Thyroid gland (tissue), 4 donors: ENCODE data around the gene PDE4B. TPM values are rescaled to one million over a fixed set of nuclear protein-coding genes. Genes with fewer than 3 reads are reported as not detected.

ENCODE experiments used
- DNase-seq, 2 donors: peaks; one replicate each; pipeline ENCODE4 v3.0.0-alpha.2; 2019
- H3K27ac ChIP-seq, 3 donors: fragments of 200-600 bp; sonication (generic); 1 replicate in 2 of 3; 2 replicates in 1 of 3; pipeline ENCODE4 v1.5.1; 2016 to 2019; ENCODE audit warnings: mild to moderate bottlenecking in 1 of 3, moderate library complexity in 1 of 3
- H3K27me3 ChIP-seq: fragments of 200-600 bp; sonication (generic); one replicate; pipeline ENCODE4 v1.5.1; 2019
- H3K36me3 ChIP-seq, 2 donors: fragments of 200-600 bp; sonication (generic); one replicate each; pipeline ENCODE4 v1.5.1; 2016 to 2019
- H3K4me1 ChIP-seq, 2 donors: fragments of 200-600 bp; sonication (generic); one replicate each; pipeline ENCODE4 v1.5.1; 2017 to 2019
- H3K4me3 ChIP-seq, 3 donors: fragments of 200-600 bp; sonication (generic); replicated peaks in 1 of 3; 1 replicate in 2 of 3; 2 replicates in 1 of 3; pipeline ENCODE4 v1.5.1; 2016; ENCODE audit warnings: mild to moderate bottlenecking in 1 of 3
- H3K9me3 ChIP-seq: fragments of 200-600 bp; sonication (generic); one replicate; pipeline ENCODE4 v1.5.1; 2017
- POLR2A ChIP-seq, 2 donors: fragments of 450-650 bp; IDR thresholded peaks; one replicate each; pipeline ENCODE4 v1.6.1; 2017; ENCODE audit warnings: antibody characterized with exemption in 2 of 2, mild to moderate bottlenecking in 2 of 2, moderate library complexity in 1 of 2
- WGBS, 2 donors: methylation state at CpG; one replicate each; pipeline ENCODE4 v1.1.5; 2017; 5-methylcytosine and 5-hydroxymethylcytosine counted together
- intact Hi-C: fragments of 100-400 bp; cut with DNase I; formaldehyde crosslinking; loops from one replicate; pipeline ENCODE4 v1.15.1; 2023
- total RNA-seq, 4 donors: library from RNA; depleted of rRNA; stranded (reverse); fragments of >200 nt; gene quantifications; one replicate each; pipeline ENCODE4 v1.2.3, GENCODE V29; 2016
- TF ChIP-seq, protein P1 (sequence below), 6 experiments: fragments of 200-600 bp in 3 of 6; fragments of 450-650 bp in 3 of 6; sonication (generic) in 3 of 6; IDR thresholded peaks; one replicate each; pipeline ENCODE4 v1.5.1; 2016 to 2019; ENCODE audit warnings: antibody characterized with exemption in 6 of 6, mild to moderate bottlenecking in 2 of 6, inconsistent platforms in 1 of 6, moderate library complexity in 1 of 6

Gene PDE4B
- 10 to 100 TPM in 3 of 4 donors, 1 to 10 TPM in 1; 9.6 to 21.3 (median 15.0) TPM for total RNA-seq

GRCh38 chr1:65792669-65793358, at the start of gene PDE4B:
PDE4B (plus strand) TSS chr1:65792895.
- TF ChIP-seq, protein P1, sequence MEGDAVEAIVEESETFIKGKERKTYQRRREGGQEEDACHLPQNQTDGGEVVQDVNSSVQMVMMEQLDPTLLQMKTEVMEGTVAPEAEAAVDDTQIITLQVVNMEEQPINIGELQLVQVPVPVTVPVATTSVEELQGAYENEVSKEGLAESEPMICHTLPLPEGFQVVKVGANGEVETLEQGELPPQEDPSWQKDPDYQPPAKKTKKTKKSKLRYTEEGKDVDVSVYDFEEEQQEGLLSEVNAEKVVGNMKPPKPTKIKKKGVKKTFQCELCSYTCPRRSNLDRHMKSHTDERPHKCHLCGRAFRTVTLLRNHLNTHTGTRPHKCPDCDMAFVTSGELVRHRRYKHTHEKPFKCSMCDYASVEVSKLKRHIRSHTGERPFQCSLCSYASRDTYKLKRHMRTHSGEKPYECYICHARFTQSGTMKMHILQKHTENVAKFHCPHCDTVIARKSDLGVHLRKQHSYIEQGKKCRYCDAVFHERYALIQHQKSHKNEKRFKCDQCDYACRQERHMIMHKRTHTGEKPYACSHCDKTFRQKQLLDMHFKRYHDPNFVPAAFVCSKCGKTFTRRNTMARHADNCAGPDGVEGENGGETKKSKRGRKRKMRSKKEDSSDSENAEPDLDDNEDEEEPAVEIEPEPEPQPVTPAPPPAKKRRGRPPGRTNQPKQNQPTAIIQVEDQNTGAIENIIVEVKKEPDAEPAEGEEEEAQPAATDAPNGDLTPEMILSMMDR (IDR thresholded peaks at IDR 0.05), result no peak
- no peak for TF ChIP-seq POLR2A (IDR thresholded peaks at IDR 0.05)
- DNase-seq, result no peak

DNA sequence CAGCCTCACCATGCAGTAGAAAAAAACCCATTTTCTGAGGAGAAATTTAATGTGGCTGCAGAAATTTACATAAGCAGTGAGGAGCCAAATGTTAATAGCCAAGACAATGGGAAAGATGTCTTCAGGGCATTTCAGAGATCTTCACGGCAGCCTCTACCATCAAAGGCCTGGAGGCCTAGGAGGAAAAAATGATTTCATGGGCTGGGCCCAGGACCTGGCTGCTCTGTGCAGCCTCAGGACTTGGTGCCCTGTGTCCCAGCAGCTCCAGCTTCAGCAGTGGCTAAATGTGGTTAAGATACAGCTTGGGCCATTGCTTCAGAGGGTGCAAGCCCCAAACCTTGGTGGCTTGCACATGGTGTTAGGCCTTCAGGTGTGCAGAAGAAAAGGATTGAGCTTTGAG, 48.0 kb upstream of the PDE4B start:
- TF ChIP-seq, protein P1 (IDR thresholded peaks at IDR 0.05), result no peak
- no peak for TF ChIP-seq POLR2A (IDR thresholded peaks at IDR 0.05)
- intact Hi-C loops, result no loop called here
- WGBS, 2 donors, result 88 to 91% methylated on average over 1 of the region's 1 CpG
- H3K9me3 ChIP-seq, result no peaks in the 10 kb centered on the region
- H3K27me3 ChIP-seq, result no peaks in the 10 kb centered on the region
- no peak for DNase-seq
- no peak overlapping the region for H3K4me3 ChIP-seq
- no peaks in the 10 kb centered on the region for H3K36me3 ChIP-seq
- H3K4me1 ChIP-seq, result no peaks in the 10 kb centered on the region
- H3K27ac ChIP-seq, result no peak overlapping the region

More at GRCh38 chr1:65792669-65793358, at the start of gene PDE4B:
- no peaks in the 10 kb centered on the region for H3K4me1 ChIP-seq
- H3K27me3 ChIP-seq, result no peaks in the 10 kb centered on the region
- no peaks in the 10 kb centered on the region for H3K36me3 ChIP-seq
- no peaks in the 10 kb centered on the region for H3K9me3 ChIP-seq
- H3K27ac ChIP-seq, result no peak within 1 kb of the TSS
- WGBS, 2 donors, result 0% methylated on average over 9 to 20 of the region's 67 CpGs
- intact Hi-C loops, result no loop called here
- no peak within 1 kb of the TSS for H3K4me3 ChIP-seq

- no peak overlapping the region for H3K27ac ChIP-seq
- H3K4me3 ChIP-seq, result no peak overlapping the region
- WGBS, 2 donors, result 71 to 72% methylated on average over 3 of the region's 3 CpGs
- TF ChIP-seq, protein P1 (IDR thresholded peaks at IDR 0.05), result no peak
- no peak for TF ChIP-seq POLR2A (IDR thresholded peaks at IDR 0.05)
- no peak for DNase-seq
- H3K27me3 ChIP-seq, result no peaks in the 10 kb centered on the region
- H3K36me3 ChIP-seq, result no peaks in the 10 kb centered on the region
- H3K9me3 ChIP-seq, result no peaks in the 10 kb centered on the region
- intact Hi-C loops, result no loop called here
- H3K4me1 ChIP-seq, result no peaks in the 10 kb centered on the region
These were observed 40.7 kb upstream of the PDE4B start for GRCh38 chr1:65751961-65752360.

DNA sequence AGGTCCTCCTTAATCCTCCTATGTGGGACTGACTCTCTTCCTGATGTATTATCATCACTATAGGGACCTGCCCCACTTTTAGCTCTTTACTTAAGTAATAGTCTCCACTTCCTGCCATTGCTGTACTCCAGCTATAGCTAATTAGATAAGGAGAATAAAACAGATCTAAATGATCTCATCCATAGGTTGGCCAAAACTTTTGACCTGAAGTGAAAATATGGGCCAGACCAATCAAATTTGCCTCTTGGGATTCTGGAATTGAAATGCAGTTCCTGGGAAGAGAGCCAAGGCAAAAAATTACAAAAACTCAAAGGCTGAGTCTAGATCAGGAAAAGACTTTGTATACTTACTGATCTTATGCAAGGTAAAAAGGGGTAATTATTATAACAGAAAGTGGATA, 36.1 kb upstream of the PDE4B start:
- intact Hi-C loops, result no loop called here
- no peaks in the 10 kb centered on the region for H3K4me1 ChIP-seq
- H3K9me3 ChIP-seq, result no peaks in the 10 kb centered on the region
- no peak for DNase-seq
- H3K4me3 ChIP-seq, result no peak overlapping the region
- H3K36me3 ChIP-seq, result no peaks in the 10 kb centered on the region
- TF ChIP-seq, protein P1 (IDR thresholded peaks at IDR 0.05), result no peak
- TF ChIP-seq POLR2A (IDR thresholded peaks at IDR 0.05), result no peak
- no peak overlapping the region for H3K27ac ChIP-seq
- H3K27me3 ChIP-seq, result no peaks in the 10 kb centered on the region

DNA sequence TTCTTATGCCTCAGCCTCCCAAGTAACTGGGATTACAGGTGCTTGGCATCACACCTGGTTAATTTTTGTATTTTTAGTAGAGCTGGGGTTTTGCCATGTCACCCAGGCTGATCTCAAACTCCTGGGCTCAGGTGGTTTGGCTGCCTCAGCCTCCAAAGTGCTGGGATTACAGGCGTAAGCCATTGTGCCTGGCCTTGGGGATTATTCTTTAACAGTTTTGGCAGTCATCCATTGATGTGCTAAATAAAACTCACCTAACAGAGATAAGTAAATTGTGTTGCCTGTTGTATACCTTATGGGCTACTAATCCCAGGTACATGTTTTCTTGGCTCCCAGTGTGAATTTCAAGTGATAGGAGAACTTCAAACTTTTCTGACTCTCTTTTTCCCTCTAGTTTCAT, 35.2 kb upstream of the PDE4B start:
- no peak for DNase-seq
- 93 to 100% methylated on average over 1 of the region's 1 CpG for WGBS, 2 donors
- Histone ChIP-seq H3K4me1 (no peaks in the 10 kb centered on the region), H3K27ac (no peak overlapping the region), H3K4me3 (no peak overlapping the region), H3K9me3 (no peaks in the 10 kb centered on the region), H3K27me3 (no peaks in the 10 kb centered on the region), H3K36me3 (no peaks in the 10 kb centered on the region)
- TF ChIP-seq, protein P1 (IDR thresholded peaks at IDR 0.05), result no peak
- no peak for TF ChIP-seq POLR2A (IDR thresholded peaks at IDR 0.05)
- intact Hi-C loops, result no loop called here
